Stimulated activated CD4-positive, alpha-beta T cell treated with anti-CD3 and anti-CD28 coated beads, Interleukin-4, amount 100 ng/mL, for 48 hours (primary cell): ENCODE measurements around the gene ADO.

ENCODE experiments used
- DNase-seq, 2 donors: peaks; one replicate each; pipeline ENCODE4 v3.0.0-alpha.2; 2020; ENCODE audit warnings: low read depth in 2 of 2

ADO gene

DNA sequence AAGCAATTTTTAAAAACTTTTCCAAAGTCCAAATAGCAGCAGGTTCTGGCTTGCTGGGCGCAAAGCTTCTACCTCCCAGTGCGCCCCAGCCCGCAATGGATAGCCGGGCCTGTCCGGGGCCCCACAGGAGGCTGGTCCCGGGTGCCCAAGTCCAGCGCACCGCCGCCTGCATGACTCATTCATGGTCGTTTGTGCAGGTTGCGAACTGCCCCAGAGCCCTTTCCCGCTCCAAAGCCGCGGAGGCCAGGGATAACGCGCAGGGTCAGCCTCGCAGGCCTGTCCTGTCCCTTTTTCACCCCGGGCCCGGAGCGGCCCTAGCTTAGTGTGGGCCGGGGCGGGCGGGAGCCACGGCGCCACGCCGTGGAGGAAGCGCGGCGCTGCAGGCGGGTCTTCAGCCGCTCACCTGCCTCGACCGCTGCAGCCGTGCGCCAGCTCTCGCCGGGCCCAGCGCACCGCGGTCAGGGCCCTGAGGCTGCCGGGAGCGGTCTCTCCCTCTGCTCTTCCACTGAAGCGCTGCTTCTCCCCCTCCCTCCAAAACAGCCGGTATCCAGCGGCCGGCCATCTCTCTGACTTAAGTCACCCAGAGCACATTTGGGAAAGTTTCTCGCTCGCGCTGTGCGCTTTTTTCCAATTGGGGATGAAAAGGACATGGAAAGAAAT is 13.4 kb downstream of the ADO start:
- DNase-seq = peak; percentile 59 to 65

DNA sequence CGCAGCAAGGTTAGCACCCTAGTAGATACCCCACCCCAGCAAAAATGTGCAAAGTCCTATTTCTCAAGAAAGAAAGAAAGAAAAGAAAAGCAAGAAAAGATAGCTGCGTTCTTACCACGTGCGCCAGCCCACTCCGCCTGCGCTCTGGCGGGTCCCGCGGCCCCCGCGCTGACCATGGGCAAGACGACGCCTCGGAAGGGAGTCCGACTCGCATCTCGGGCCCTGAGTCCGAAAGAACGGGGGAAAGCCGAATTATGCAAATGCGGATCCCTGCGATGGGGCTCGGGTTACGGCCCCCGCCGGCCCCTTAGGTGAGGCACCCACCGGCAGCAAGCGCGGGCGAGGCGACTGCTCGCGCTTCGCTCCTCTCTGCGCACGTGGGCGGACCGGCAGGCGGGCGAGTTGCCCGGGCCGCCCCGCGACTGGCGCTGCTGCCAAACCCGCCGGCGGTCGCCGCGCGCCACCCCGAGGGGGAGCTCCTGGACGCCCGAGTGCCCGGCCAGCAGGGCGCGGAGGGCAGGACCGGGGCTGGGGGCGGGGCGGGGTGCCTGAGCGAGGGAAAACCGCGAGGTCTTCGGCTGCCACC is 14.0 kb downstream of the ADO start:
- peak; percentile 38 to 55 for DNase-seq

DNA sequence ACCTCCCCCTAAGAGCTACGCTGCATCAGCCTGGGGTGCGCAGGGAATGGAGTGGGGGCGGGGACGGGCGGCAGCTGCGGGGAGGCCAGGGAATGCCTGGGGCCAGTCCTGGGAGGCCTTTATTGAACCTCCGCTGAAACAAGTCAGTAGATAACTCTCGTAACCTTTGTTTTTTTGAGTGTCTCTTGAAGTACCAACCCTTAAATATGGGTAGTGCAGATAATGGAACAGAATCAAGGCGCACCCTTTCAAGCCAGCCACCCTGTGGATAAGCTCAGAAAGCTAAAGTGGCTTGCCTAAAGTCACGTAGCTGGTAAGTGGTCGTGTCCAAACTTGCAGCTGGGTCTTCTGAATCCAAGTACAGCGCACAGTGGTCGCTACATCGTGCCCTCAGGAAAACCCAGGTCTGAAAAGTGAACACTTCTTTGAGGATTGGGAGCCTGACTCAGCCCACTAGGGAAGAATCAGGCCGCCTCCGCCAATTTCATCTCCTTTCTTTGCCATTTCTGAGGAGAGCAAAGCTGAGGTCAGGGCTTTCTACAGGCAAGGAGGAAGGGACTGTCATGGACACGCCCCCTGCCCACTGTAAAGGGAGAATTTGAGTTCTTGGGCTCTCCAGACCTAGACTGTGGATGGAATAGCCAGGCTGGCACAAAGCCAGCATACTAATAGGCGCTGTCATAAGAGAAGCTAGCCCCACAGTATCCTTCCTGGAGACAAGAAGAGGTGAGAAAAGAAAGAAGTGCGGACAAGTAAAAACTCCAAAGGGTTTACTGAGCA is 14.8 kb downstream of the ADO start:
- no peak for DNase-seq

DNA sequence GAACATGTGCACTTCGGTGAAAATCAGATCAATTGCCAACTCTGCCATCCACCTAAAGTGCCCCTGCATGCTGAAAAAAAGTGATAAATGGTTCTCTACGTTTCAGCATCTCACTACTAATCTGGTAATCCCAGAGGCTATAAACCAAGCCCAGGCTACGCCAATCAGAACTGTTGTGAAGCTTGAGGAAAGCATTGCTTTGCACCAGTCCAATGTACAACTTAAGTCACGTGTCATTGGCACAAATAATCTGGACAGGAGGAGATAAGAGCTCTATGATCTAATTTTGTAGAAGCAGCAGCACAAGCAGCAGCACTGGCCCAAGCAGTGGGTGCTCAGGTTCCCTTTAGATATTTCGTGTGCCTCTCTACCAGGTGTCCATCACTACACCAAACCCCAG is 16.1 kb downstream of the ADO start:
- no peak for DNase-seq

DNA sequence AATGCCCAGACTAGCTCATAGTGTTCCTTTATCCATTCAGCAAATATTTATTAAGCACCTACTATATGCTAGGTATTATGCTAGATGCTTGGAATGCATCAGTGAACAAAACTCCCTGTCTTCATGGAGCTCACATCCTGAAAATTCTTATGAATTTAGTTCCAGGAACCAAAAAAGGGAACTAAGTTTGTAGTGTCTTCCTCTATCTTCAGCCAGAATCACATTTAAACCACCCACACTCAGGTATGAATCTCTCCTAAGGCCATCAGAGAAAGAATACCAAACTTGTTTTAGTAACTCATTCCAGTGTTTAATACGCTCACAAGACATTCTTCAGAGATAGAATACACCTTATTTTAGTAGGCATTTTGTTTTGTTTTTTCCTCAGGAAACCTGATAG is 21.8 kb downstream of the ADO start:
- no peak for DNase-seq

DNA sequence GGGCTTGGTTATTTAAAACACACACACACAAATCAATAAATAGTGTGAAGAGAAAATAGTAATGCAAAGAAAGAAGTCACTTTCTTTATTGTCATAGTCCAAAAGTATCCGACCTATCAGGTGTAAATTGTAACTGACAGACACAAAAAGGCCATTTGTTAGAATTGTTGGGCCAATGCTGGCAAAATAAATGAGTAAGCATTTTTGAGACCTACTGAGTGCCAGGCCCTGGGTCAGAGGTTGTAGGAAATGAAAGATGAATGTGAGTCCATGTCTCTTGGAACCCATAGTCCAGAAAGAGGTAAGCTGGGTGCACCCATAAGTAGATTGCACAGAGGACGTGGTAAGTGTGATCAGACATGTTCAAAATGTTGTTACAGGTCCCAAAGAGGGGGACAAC is 25.1 kb downstream of the ADO start:
- DNase-seq = no peak

DNA sequence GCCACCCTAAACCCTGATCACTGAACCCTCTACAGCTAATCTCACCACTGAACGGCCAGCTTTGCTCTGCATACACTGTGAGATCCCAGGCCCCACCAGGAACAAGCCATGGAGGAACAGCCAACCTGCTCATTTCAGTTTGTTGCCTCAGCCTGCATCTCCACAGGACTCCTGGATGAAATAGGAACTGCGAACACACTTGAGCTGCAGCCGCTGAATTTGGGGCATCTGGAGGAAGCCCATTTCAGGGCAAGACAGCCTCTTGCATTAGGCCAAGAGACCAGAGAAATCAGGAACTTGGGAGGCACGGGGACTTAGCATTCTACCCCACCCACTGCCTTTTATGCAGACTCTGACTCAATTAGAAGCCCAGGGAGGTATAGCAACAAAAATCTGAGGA is 26.2 kb downstream of the ADO start:
- DNase-seq = no peak

DNA sequence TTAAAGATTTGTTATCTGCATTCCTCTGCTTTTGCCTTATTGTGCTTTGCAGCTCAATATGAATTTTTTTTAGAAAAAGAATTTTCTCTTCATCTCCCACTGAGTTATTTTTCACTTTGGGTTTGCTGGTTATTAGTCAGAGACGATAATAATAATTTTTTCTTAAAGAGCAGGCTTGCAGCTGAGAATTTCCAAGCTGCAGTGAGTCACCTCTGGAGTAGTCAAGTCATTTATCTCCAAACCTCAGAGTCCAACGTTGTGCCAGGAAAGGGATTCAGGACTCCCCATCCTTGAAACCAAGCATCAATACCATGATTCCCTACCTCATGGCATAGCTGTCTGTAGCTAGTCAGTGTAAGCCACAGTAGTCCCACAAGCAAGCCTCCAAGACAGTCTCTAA is 26.8 kb downstream of the ADO start:
- DNase-seq = no peak

DNA sequence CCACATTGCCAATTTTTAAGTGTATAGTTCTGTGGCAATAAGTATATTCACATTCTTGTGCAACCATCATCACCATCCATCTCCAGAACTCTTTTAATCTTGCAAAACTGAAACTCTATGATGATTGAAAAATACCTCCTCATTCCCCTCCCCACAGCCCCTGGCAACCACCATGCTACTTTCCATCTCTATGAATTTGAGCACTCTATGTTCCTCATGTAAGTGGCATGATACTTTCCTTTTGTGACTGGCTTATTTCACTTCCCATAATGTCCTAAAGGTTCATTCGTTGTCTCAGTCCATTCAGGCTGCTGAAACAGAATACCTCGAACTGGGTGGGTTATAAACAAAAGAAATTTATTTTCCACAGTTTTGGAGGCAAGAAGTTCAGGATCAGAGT is 35.1 kb downstream of the ADO start:
- no peak for DNase-seq

DNA sequence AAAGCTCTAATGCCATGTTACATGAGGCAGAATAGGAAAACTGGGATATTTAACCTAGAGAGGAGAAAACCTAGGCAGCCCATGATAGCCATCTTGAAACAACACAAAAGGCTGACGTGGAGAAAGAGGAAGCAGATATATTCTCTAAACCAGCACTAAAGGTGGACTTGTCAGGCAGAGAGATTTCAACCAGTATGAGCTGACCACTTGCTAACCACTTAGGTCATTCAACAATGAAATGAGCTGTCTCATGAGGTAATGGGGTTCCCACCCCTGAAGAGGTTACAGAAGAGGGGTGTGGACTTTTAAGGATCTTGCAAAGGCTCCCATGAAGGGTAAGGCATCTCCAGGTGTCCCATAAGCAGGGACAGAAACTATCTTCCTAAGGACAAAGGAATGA is 38.5 kb downstream of the ADO start:
- DNase-seq = no peak

DNA sequence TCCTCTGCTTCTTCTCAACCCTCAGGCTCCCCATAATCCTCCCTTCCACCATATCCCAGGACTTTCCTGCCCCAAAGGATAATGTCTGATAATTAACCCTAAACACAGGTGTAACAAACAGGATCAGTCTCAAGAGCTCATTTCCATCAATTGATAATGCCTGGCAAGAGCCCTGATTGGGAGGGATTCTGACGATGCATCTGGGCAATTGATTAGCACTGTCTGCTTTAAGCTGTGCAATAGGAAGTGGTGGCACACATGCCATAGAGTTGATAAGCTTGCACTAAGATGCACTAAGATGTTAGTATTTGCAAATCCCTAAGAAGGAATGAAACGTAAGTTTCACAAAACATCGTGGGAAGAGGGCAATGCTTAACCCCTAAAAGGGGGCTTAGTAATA is 39.1 kb downstream of the ADO start:
- DNase-seq = no peak

DNA sequence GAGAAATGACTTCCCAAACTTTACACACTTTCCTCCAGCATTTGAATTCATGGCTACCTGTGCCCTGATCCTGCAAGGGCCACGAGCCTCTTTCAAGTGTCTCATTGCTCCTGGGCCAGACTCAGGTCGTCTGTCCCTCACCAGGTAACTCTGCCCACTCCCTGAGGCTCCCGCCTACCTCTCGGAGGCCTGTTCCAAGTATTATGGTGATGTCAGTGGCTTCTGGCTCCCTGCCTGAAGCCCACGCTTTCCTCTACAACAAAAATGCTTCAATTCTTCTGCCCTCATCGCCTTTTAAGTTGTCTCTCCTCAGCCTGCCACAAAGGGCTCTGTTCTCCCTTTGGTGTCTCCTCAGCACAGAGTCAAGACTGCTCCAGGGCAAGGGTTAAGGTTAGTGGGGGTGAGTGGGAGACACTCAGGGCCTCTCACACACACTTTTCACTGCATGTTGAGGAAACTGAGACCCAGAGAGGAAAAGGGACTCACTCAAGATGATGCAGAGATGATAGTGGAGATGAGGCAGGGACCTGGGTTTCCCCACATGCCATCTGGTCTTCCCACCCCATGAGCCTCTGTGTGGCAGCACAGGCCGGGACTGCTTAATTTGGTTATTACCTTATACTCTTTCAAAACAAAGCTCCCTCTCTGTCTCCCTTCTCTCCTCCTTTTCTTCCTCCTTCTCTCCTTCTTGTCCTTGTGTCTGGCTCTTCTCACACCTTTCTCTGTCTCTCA is 39.9 kb downstream of the ADO start:
- peak in 1 of 2 donors; percentile 11 for DNase-seq

DNA sequence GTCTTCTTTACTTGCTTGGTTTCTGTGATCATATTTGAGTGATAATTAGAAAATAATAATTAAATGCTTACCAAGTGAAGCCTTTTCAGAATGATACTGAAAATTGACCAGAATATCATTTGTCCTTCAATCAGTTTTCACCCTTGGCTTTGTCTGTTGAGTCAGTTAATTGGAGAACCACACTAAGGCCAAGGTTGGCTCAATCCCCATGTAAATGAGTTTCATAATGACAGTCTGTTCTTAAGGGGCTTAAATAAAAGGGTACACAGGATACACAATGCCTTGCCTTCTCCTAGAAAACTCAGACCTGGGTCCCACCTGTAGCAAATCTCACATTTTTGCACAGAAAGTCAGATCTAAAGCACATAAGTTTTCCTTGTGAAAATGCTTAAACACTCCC is 42.9 kb downstream of the ADO start:
- DNase-seq = no peak

DNA sequence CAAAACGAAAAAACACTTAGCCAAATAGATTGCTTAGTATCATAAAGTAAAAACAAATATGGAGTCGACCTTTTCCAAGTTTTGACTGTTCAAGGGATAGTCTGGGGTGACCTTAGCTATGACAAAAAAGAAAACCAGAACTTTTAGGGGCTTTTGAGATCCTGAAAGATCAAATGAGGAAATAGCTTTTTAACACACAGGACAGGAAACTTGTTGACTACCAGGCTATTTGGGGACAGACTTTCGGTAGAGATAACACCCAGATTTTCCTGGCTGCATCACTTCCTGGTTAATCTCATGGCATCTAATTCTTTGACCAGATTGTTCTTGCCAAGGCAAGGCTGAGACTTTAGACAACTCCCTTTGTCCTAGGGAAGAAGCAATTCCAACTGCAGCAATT is 46.1 kb downstream of the ADO start:
- DNase-seq = no peak

DNA sequence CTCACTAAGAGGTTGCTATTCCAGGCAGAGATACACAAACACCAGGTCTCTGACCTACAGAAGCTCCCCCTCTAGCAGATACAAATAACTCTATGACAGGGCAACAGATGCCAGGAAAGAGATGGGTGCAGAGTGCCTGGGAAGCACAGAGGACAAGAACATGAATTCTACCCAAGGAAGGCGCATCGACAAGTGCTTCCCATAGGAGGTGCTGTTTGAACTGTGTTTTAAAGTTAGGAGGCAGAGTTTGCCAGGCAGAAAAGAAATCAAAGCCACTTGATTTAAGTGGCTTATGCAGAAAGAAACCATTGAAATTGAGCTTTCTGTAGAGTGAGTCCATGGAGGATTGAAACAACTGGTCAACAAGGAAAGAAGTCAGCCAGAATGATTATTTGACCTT is 46.9 kb downstream of the ADO start:
- DNase-seq = no peak

DNA sequence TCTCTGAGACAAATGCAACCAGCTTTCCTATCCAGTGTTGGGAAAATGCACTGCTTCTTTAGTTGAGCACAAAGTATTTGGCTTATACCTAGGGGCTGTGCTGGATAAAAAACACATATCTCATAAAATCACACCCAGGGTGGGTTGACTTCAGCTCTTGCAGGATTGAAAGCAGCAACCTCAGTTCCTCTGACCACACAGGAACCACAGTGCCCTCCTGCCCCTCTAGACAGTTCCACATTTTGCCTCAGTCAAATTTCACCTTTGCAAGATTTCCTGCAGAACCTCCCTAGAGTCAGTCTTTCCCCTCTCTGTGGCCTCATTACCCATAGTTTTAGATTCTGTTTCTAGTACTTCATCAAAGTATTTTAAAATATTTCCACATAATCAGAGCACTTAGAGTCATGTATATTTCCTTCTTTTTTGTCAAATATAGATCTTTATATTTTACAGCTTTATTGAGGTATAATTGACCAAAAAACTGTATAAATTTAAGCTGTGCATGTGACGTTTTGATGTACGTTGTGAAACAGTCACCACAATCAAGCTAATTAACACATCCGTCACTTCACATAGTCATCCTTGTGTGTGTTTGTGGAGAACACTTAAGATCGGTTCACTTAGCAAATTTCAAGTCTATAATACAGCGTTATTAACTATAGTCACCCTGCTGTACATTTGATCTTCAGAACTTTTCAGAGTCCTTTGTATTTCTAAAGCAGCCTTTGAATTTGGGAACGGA is 48.6 kb downstream of the ADO start:
- no peak for DNase-seq

DNA sequence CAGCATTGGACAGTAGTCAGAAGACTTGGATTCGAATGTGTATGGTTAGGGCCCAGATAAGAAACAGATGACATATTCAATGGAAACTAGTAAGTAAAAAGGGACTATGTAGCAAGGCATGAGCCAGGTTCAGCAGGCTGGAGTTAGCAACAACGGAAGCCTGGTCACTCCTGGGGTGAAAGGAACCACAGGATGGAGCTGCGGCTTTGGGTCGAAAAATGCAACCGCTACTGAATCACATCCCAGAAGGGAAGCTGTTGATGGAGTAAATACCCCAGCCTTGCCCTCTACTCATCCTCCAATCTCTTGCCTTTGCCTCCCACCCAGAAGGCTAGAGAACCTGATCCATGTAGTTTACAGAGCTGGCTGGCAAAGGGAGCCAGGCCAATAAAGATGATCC is 49.2 kb downstream of the ADO start:
- peak; percentile 37 to 45 for DNase-seq

DNA sequence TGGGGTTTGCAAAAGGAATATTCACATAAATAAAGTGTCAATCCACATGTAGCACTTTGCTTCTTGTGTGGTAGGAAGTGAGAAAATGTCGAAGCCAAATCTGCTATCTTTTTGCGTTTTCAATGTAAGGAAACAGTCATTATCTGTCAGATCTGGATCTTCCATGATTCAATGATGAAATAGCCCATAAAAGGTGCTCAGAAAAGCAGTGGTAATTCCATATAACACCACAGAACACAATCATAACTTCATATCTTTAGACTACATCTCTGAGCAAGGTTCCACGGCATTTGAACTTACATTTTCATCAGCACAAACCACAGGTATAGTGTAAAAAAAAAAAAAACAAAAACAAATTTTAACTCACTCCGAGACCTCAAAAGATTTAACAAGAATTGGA is 51.5 kb downstream of the ADO start:
- DNase-seq = no peak
